ENCODE results near the gene OAS3.

- TF ChIP-seq EZH2phosphoT487 (IDR thresholded peaks at IDR 0.05; ENCODE audit: insufficient read depth, low read depth): no peak
- TF ChIP-seq EZH2 (IDR thresholded peaks at IDR 0.05; ENCODE audit: insufficient read depth, poor library complexity, severe bottlenecking): no peak
Observed at GRCh38 chr12:112971248-112971647, 33.0 kb downstream of the OAS3 start.

All from GM23248 (cell line).